GM21529 (cell line): ENCODE data around the gene CALN1.
"Not testable (repeated sequence)": the region's sequence is repeated elsewhere in the genome, so short reads cannot be mapped to it uniquely, and the experiment has no call there.

Experiments
- ATAC-seq: cut with Tn5 transposase; IDR thresholded peaks from one replicate; pipeline ENCODE4 v1.9.1; 2021; ENCODE audit not compliant: unreplicated experiment

Gene CALN1

DNA sequence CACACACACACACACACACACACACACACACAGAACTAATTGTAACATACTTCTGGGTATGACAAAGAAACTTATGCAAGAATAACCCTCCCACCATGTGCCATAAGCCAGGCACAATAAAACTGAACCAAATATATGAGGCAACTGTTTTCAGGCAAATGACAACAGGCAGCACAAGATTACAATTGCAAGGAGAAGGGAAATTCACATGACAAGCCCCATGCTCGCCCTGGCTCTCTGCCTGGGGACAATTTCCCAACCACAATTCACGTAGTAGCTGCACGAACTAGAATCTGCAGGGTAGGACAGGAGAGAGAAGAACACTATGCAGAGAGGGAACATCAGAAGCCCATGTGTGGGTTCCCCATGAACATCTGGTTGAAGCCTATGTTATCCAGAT, 143.3 kb downstream of the CALN1 start:
- ATAC-seq: no peak

DNA sequence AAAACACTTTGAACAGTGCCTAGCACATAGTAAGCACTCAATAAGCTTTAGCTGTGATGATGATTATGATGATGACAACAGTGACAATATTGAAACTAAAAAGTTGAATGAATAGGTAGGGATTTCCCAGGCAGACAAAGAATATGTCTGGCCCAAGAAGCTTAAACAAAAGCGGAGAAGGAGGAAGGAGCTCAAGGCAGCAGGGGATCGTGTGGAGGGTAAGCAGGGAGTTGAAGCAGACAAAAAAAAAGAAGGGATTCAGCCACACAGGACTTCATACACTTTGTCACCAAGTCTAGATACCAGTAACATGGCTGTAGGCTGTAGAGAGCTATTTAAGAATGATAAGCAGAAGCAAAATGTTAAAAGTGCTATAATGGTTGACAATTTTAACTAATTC, 144.0 kb downstream of the CALN1 start:
- no peak for ATAC-seq

DNA sequence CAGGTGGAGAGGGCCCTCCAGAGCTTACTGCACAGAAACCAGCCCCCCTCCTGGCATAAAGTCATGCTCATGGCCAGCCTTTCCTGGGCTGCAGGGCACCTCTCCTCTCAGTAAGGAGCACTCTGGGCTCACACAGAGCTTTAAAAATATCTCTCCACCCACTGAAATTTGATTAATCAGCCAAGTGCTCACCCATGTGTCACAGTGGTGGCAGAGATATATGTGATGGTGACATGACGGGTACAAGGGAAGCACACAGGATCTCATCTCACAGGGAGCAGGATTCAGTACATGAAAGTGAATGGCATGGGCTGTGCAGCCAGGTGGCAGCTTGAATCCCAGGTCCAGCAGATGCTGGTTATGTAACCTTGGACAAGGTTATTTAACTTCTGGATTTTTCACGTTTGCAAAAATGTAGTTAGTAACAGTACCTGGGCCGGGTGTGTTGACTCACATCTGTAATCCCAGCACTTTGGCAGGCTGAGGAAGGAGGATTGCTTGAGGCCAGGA, 144.8 kb downstream of the CALN1 start:
- no peak for ATAC-seq

DNA sequence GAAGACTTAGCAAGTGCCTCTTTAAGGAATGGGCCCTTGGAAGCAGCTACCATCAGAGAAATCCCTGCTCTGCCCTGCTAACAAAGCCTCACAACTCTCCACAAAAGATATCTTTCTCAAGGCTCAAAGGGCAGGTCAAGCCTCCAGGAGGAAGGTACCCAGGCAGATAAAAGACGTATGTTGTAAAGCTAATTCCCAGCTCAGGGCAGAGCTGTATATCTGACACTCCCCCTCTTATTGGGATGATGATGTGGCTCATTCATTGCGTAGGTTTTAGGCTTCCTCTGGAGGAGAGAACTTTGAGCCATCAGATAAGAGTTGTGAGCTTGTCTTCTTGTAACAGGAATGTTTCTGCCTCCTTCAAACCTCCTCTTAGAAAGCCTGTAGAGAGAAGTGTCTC, 145.4 kb downstream of the CALN1 start:
- ATAC-seq: no peak

DNA sequence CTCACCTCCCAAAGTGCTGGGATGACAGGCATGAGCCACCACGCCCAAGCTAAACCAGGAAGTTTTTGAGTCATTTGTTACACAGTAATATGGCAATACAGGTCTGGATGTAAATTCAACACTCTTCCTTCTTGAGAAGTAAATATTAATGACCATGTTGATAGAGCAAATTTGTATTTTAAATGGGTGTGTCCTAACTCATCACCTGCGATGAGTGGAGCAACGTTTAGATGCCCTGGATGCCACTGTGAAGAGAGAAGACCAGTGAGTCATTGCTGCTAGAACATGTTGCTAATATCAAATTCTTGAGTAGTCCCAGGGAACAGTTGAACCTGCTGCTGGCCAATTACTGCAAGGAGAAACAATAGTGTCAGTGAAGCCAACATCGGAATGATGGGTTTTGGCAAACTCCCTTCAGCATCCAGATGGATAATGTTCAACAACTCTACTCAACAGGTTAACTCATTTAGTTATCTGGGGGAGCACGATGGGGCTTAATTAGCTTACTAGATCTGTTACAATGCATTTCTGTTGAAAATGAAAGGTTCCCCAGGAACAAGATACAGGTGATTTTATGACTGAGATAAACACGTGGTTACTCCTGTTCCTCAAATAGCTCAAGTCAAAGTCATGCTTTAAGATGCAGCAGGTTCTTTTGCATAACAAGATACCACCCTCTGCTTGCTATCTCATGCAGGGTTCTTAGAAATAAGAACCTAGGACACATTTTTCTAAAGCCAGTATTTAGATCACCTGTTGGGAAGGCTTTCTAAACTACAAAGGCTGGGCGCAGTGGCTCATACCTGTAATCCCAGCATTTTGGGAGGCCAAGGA, 146.8 kb downstream of the CALN1 start:
- no peak for ATAC-seq

DNA sequence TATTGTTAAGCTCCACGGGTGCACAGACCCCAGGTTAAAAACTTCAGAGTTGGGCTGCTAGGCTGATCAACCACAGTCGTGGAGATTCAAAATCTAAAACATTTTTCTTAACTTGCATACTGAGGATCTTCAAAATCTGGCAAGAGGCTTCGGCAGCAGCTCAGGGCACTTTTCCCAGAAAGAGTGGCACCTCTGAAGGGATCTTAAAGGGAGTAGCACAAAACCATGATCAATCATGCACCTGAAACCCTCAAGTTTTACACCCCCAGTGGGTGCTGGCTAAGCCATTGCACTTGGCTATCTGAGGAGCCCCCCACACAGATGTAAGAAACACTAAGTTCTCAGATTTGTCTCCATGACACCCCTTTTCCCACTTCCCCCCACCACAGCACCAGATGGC, 151.7 kb downstream of the CALN1 start:
- no peak for ATAC-seq

DNA sequence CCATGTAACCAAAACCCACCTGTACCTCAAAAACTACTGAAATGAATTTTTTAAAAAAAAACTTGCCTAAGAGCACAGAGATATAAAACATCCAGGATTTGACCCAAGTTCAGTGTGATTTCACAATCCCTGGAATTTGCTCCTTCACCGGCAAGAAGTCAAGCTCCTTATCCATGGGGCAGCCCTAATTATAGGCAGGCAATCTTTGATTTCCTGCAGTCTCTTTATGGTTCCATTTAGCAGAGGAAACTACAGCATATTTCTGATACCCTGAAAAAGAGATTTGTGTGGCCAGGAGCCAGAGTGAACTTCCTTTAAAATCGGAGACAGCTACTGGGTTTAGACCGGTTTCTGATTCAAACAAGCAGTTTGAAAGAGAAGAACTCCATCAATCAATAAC, 154.1 kb downstream of the CALN1 start:
- ATAC-seq: no peak

DNA sequence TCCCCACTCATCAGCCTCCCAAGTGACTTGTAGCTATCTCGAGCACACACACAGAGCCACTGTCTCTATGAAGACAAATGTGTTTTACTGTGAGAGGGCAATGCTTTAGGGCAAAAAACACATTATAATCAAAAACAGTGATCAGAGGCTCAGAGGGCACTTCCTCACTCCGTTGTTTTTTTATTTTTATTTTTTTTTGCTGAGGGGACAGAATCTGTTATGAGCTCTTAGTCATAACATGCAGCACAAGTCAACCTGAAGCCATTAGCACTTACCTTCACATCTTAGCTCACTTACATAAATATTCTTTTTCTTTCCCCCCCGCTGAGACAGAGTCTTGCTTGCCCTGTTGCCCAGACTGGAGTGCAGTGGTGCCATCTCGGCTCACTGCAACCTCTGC, 157.7 kb downstream of the CALN1 start:
- ATAC-seq: no peak

DNA sequence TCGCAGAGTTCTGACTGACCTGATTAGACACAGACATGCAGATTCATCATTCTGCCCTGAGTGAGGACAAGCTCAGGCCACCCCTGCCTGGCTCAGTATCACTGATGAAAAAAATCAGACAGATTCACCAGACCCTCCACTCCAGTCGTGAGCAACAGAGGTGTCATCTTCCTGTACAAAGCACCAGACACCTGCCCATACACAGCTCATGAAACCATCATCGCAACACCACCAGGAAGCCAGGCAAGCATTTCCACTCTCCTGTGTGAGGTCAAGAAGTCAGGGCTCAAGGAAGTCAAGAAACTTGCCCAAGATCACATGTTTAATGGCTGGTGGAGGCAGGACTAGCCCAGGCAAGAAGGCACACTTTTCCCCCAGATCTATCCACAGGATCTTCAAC, 163.0 kb downstream of the CALN1 start:
- no peak for ATAC-seq

DNA sequence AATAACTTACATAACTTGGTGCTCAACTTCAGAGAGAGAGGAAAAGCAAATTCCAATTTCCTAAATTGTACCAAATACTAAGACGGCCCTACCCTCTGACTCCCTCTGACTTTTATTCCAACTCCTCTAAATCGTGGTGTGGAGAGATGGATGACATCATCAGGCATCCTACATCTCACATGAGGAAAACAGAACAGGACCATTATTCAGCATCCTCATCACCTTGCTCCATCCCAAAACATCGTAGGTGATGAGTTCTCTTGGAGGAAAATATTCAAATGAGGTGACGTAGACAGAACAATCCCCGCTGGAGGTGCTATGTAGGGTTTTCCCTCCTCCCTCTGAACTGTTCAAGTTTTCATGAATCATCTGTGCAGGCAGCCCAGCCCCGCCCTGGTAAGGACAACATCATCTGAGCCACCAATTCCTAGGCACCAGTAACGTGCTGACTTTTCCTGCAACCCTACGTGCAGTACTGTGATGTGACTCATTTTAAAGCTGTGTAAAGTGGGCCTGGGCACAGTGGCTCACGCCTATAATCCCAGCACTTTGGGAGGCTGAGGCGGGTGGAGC, 167.2 kb downstream of the CALN1 start:
- no peak for ATAC-seq

DNA sequence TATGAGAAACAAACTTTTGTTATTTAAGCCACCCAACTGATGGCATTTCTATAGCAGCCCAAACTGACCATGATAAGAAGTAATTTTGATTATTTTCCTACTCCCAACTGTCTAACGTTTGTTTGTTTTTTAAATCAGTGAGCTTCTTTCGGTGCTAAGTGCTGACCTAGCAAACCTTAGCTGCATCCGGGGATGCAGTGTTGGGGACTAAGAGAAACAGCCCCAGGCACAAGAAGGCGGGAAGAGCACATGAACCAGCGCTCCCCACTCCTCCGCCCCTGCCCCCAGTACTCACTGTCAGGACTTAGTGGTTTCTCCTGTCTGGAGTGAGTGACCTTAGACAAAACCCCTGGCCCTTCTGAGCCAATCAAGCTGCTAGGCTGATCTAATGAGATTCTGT, 168.8 kb downstream of the CALN1 start:
- no peak for ATAC-seq

DNA sequence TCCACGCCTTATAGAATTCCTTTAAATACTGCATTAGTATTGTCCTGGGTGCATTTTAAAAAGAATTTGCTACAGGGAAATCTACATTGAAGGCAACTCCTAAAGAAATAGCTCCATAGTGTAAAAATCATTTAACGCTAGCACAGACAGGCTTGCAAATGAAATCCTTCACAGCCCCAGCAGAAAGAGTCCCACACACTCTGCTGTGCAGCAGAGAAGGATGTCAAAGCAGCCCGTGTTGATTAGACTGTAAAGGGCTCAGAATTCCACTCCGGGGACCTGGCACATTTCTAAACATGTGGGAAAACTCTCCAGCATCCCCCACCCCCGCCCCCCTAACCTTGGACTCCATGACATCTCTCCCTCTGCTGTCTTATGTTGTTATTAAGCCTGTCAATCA, 176.8 kb downstream of the CALN1 start:
- no peak for ATAC-seq

DNA sequence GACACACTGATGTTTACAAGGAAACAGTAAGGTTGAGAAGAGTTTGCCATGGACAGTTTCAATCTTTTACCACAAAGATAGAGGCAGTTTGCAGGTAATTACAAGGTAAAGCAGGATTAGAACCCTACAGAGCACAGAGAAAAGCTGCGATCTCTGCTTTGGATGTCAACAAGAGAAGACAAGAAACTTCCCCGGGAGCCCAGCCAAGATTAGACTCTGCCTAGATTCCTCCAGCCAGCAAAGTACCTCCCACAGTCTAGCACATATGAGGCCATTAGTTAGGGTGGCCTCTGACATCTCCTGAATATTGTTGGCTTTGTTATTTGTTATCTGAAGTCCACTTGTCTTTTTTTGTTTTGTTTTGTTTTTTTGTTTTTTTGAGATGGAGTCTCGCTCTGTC, 178.1 kb downstream of the CALN1 start:
- no peak for ATAC-seq

DNA sequence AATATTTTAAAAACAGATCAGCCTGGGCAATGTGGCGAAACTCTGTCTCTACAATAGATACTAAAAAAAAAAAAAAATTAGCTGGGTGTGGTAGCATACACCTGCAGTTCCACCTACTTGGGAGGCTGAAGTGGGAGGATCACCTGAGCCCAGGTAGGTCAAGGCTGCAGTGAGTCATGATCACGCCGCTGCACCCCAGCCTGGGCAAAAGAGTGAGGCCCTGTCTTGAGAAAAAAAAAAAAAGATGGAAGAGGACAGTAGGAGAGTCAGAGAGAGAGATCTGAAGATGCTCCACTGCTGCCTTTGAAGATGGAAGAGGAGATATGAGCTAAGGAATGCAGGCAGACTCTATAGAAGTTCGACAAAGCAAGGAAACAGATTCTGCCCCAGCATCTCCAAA, 181.9 kb downstream of the CALN1 start:
- no peak for ATAC-seq

DNA sequence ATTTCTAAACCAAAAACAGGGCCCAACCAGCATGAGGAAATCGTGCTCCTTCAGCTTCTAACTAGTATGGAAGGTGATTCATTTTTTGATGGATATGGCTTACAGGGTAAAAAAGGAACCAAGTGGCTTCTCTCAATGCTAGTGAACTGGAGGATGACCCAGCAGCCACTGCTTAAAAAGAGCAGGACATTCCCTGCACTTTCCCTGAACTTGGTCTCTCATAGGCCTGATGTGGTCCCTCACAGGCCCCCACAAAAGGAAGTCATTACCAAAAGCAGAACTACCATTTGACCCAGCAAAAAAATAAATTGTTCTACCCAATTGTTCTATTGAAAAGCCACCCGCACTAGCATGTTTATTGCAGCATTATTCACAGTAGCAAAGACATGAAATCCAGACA, 188.8 kb downstream of the CALN1 start:
- ATAC-seq: no peak

DNA sequence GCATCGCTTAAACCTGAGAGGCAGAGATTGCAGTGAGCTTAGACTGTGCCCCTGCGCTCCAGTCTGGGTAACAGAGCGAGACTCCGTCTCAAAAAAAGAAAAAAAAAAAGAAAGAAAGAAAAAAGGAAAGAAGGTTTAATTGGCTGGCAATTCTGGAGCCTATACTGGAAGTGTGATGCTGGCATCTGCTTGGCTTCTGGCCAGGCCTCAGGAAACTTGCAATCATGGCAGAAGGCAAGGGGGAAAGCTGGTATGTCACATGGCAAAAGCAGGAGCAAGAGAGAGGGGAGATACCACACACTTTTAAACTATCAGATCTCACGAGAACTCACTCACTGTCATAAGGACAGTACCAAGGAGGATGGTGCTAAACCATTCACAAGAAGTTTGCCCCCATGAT, 190.0 kb downstream of the CALN1 start:
- ATAC-seq: no peak

DNA sequence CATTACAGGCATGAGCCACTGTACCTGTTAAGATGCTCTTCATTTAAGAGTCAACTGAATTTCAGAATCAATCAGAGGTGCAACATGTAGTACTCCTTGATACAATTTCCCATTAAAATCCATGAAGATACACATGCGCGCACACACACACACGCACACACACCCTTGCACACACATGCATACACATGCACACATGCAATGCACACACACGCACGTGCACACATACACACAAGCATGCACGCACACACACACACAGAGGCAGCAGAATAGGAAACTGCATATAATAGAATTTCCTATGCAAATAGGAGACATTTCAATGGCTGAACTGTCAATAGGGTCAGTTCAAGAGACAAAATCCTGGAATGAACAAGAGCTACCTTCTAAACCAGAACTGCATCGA, 192.6 kb downstream of the CALN1 start:
- no peak for ATAC-seq

DNA sequence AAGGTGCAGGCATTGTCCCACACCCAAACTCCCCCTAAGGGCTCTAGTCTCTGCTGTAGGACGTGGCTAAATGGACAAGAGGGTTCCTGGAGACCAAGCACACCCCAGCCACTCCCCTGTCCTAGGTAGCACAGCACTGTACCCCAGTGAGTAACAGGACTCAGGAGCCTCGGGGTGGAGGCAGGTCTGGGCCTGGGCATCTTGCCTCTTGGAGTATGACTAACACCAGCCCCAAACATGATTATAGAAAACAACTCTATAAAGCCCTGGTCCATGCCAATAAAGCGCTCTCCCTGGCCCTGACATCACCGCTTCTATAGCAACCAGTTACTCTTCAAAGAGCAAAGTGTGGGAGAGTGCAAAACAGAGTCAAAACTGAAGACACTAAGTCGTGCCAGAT, 195.0 kb downstream of the CALN1 start:
- no peak for ATAC-seq

DNA sequence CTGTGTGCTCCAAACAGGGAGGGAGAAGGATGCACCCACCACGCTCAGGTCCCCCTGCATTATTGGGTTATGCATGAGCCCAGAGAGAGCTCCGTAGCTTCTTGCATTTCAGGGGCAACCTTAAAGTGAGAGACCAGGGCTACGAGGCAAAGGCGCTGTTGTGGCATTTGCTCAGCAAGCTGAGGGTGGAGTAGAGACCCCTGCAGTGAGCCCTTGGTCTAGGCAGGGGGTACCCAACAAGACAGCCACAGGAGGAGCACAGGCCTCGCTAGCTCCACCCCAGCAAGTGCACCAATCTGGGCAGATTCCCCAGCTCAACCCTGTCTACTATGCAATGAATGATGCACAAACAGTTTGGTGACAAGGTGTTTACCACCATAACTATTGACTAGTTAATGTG, 198.4 kb downstream of the CALN1 start:
- ATAC-seq: no peak

DNA sequence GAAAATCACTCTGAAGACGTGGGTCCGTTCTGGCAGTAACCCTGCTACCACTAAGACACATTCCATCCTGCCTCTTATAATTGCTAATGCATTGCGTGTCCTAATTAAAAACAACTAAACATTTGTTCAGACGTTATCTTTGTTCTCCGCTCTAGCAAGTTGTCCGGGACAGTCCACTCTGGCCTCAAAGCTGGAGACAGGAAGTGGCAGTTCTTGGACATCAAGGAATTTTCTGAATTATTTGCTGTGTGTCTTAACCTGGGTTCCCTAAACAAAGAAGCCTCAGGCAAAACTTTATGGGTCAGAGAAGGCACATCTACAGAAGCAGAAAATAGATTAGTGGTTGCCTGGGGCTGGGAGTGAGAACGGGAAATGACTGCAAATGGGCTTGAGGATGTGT, 199.1 kb downstream of the CALN1 start:
- no peak for ATAC-seq

DNA sequence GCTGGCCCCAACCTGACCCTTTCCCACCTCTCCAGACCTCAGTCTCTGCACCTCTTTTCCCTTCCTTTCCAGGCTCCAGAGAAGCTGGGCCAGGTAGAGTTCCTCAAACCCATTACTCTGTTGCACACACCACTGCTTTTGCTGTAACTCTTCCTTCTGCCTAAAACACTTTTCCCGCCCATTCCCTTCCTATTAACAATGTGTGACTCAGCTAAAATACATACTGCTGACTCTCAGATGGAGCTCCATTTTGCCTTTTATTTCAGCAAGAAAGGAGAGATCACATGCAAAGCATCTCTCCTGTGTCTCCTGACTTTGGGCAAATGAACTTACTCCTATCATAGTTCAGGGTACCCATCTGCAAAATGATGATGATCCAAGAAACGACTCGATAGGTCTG, 201.0 kb downstream of the CALN1 start:
- ATAC-seq: no peak

DNA sequence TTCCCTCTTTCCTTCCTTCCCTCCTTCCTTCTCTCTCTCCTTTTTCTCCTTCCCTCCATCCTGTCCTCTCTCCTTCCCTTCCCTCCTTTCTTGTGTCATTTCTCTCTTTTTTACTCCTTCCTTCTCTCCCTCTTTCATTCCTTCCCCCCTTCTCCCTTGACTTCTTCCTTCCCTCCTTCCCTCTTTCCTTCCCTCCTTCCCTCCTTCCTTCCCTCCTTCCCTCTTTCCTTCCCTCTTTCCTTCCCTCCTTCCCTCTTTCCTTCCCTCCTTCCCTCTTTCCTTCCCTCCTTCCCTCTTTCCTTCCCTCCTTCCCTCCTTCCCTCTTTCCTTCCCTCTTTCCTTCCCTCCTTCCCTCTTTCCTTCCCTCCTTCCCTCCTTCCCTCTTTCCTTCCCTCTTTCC, 203.1 kb downstream of the CALN1 start:
- not testable (repeated sequence) for ATAC-seq

DNA sequence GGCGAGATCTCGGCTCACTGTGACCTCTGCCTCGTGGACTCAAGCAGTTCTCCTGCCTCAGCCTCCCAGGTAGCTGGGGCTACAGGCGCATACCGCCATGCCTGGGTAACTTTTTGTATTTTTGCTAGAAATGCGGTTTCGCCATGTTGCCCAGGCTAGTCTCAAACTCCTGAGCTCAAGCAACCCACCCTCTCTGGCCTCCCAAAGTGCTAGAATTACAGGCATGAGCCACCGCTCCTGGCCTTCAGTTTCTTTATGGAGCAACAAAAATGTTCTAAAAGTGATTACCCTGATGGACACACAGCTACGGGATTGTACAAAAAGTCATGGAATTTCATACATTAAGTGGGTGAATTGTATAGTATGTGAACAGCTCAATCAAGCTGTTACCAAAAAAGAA, 216.0 kb downstream of the CALN1 start:
- ATAC-seq: no peak
